IMR-90 (cell line): Measurements from ENCODE around the gene THRB. TPM values are rescaled to one million over a fixed set of nuclear protein-coding genes. Genes with fewer than 3 reads are reported as not detected.

Source experiments
- ATAC-seq: fragments of 200-7000 bp; cut with Tn5 transposase; 2 replicates; pipeline ENCODE4 v1.9.1; 2020; ENCODE audit warnings: low read depth, mild to moderate bottlenecking, moderate library complexity
- BruUV-seq: library from RNA; stranded (reverse); fragments of 400-500 nt; replicated peaks from 2 replicates; lab custom pipeline; 2021; lab: Mats Ljungman, UMichigan
- CTCF ChIA-PET: fragments of 300-600 bp; formaldehyde crosslinking; extraction: SDS; loops from one replicate; lab custom pipeline; 2021; ENCODE audit warnings: antibody characterized with exemption; lab: Yijun Ruan, JAX
- POLR2A ChIA-PET: fragments of 300-600 bp; sonication (Branson Sonifier 250); formaldehyde crosslinking; loops from one replicate; lab custom pipeline; 2022; ENCODE audit warnings: antibody characterized with exemption; ENCODE audit not compliant: unreplicated experiment; lab: Charles Lee
- DNase-seq: peaks from one replicate; pipeline ENCODE4 v3.0.0; 2013
- H2AFZ ChIP-seq: replicated peaks from 2 replicates; pipeline ENCODE3; 2013; ENCODE audit warnings: low read length, mild to moderate bottlenecking; ENCODE audit not compliant: poor library complexity
- H2AK5ac ChIP-seq: 2 replicates; pipeline ENCODE4 v1.6.1; 2013; ENCODE audit warnings: low read depth, low read length, inconsistent platforms
- H2AK9ac ChIP-seq: replicated peaks from 2 replicates; pipeline ENCODE3; 2013; ENCODE audit warnings: mild to moderate bottlenecking, low read depth, low read length, moderate library complexity; ENCODE audit not compliant: poor library complexity
- H2BK120ac ChIP-seq: 2 replicates; pipeline ENCODE4 v1.6.1; 2013; ENCODE audit warnings: low read depth, low read length, inconsistent platforms
- H2BK15ac ChIP-seq: 3 replicates; pipeline ENCODE4 v1.6.1; 2013; ENCODE audit warnings: low read depth, low read length, inconsistent platforms
- H2BK20ac ChIP-seq: 2 replicates; pipeline ENCODE4 v1.6.1; 2013; ENCODE audit warnings: low read depth, mild to moderate bottlenecking, inconsistent platforms, low read length, moderate library complexity
- H2BK5ac ChIP-seq: 2 replicates; pipeline ENCODE4 v1.6.1; 2013; ENCODE audit warnings: mild to moderate bottlenecking, low read depth, low read length, inconsistent platforms; ENCODE audit not compliant: poor library complexity, severe bottlenecking
- H3K14ac ChIP-seq: replicated peaks from 2 replicates; pipeline ENCODE4 v1.6.1; 2013; ENCODE audit warnings: low read depth, low read length, inconsistent platforms
- H3K18ac ChIP-seq: 2 replicates; pipeline ENCODE4 v1.6.1; 2013; ENCODE audit warnings: low read depth, low read length, control low read depth
- H3K23ac ChIP-seq: 2 replicates; pipeline ENCODE4 v1.6.1; 2013; ENCODE audit warnings: low read depth, low read length, inconsistent platforms
- H3K27ac ChIP-seq: 2 replicates; pipeline ENCODE4 v1.5.1; 2013; ENCODE audit warnings: mild to moderate bottlenecking, control low read depth, low read length; ENCODE audit not compliant: insufficient read depth
- H3K27me3 ChIP-seq: 2 replicates; pipeline ENCODE4 v1.6.1; 2013; ENCODE audit warnings: low read length; ENCODE audit not compliant: control insufficient read depth, insufficient read depth
- H3K36me3 ChIP-seq: 2 replicates; pipeline ENCODE4 v1.6.1; 2013; ENCODE audit warnings: low read length, mixed read lengths; ENCODE audit not compliant: control insufficient read depth, insufficient read depth
- H3K4ac ChIP-seq: 2 replicates; pipeline ENCODE4 v1.6.1; 2013; ENCODE audit warnings: low read depth, low read length, inconsistent platforms
- H3K4me1 ChIP-seq: 2 replicates; pipeline ENCODE4 v1.6.1; 2013; ENCODE audit warnings: low read length, mixed read lengths; ENCODE audit not compliant: control insufficient read depth, insufficient read depth
- H3K4me2 ChIP-seq: 2 replicates; pipeline ENCODE4 v1.6.1; 2013; ENCODE audit warnings: low read depth, mild to moderate bottlenecking, control low read depth, low read length, moderate library complexity
- H3K4me3 ChIP-seq: 2 replicates; pipeline ENCODE4 v1.5.1; 2013; ENCODE audit warnings: low read depth, mild to moderate bottlenecking, control low read depth, low read length, moderate library complexity; ENCODE audit not compliant: insufficient read depth
- H3K56ac ChIP-seq: 2 replicates; pipeline ENCODE4 v1.6.1; 2013; ENCODE audit warnings: low read length, inconsistent platforms; ENCODE audit not compliant: insufficient read depth; ENCODE audit errors: extremely low read depth
- H3K79me1 ChIP-seq, 2 experiments: 2 replicates each; pipeline ENCODE4 v1.6.1; 2013; ENCODE audit warnings: low read length in 2 of 2, inconsistent platforms in 1 of 2, low read depth in 1 of 2
- H3K9ac ChIP-seq: 2 replicates; pipeline ENCODE4 v1.6.1; 2013; ENCODE audit warnings: low read depth, low read length, control low read depth
- H3K9me1 ChIP-seq: 2 replicates; pipeline ENCODE4 v1.6.1; 2013; ENCODE audit warnings: low read length, inconsistent platforms; ENCODE audit not compliant: insufficient read depth
- H3K9me3 ChIP-seq: 2 replicates; pipeline ENCODE4 v1.6.1; 2013; ENCODE audit warnings: low read length; ENCODE audit not compliant: control insufficient read depth, insufficient read depth
- H4K20me1 ChIP-seq: 2 replicates; pipeline ENCODE4 v1.6.1; 2013; ENCODE audit warnings: low read length, inconsistent platforms; ENCODE audit not compliant: insufficient read depth
- H4K5ac ChIP-seq: 2 replicates; pipeline ENCODE4 v1.6.1; 2013; ENCODE audit warnings: mild to moderate bottlenecking, low read depth, low read length, control low read depth
- H4K8ac ChIP-seq, 2 experiments: 2 replicates each; pipeline ENCODE4 v1.6.1; 2013; ENCODE audit warnings: low read depth in 2 of 2, low read length in 2 of 2, control low read depth in 1 of 2, inconsistent platforms in 1 of 2
- H4K91ac ChIP-seq: 2 replicates; pipeline ENCODE4 v1.6.1; 2013; ENCODE audit warnings: low read depth, low read length, inconsistent platforms; ENCODE audit not compliant: insufficient read depth
- BHLHE40 ChIP-seq: fragments of 150-350 bp; IDR thresholded peaks from 2 replicates; pipeline ENCODE4 v1.6.1; 2016; ENCODE audit warnings: mild to moderate bottlenecking, low read depth, low read length
- CHD1 ChIP-seq: IDR thresholded peaks from 2 replicates; pipeline ENCODE4 v1.6.1; 2012; ENCODE audit warnings: low read depth, low read length, improper control_type of control experiment
- CTCF ChIP-seq: conservative IDR thresholded peaks from 2 replicates; pipeline ENCODE4 v1.5.1; 2012; ENCODE audit warnings: mild to moderate bottlenecking, low read depth, low read length, improper control_type of control experiment
- ELK1 ChIP-seq: fragments of 150-350 bp; IDR thresholded peaks from 2 replicates; pipeline ENCODE4 v1.6.1; 2016; ENCODE audit warnings: low read depth, mild to moderate bottlenecking, low read length, moderate library complexity, borderline replicate concordance
- MAFK ChIP-seq: IDR thresholded peaks from 2 replicates; pipeline ENCODE4 v1.6.1; 2012; ENCODE audit warnings: low read depth, low read length, improper control_type of control experiment
- MAZ ChIP-seq: IDR thresholded peaks from 2 replicates; pipeline ENCODE4 v1.6.1; 2012; ENCODE audit warnings: low read depth, mild to moderate bottlenecking, low read length, improper control_type of control experiment, moderate library complexity, borderline replicate concordance
- MXI1 ChIP-seq: IDR thresholded peaks from 2 replicates; pipeline ENCODE4 v1.6.1; 2012; ENCODE audit warnings: low read depth, mild to moderate bottlenecking, low read length, moderate library complexity, borderline replicate concordance
- NFE2L2 ChIP-seq: fragments of 150-350 bp; IDR thresholded peaks from 2 replicates; pipeline ENCODE4 v1.6.1; 2016; ENCODE audit warnings: low read depth, mild to moderate bottlenecking, low read length
- RAD21 ChIP-seq: IDR thresholded peaks from 2 replicates; pipeline ENCODE4 v1.6.1; 2012; ENCODE audit warnings: low read length, improper control_type of control experiment
- RFX5 ChIP-seq: IDR thresholded peaks from 2 replicates; pipeline ENCODE4 v1.8.0; 2012; ENCODE audit warnings: low read depth, mild to moderate bottlenecking, low read length, moderate library complexity
- SMC3 ChIP-seq: fragments of 150-350 bp; IDR thresholded peaks from 2 replicates; pipeline ENCODE4 v1.6.1; 2016; ENCODE audit warnings: low read depth, mild to moderate bottlenecking, antibody characterized with exemption, low read length, moderate library complexity
- USF2 ChIP-seq: fragments of 150-350 bp; IDR thresholded peaks from 2 replicates; pipeline ENCODE4 v1.6.1; 2017; ENCODE audit warnings: mild to moderate bottlenecking, antibody characterized with exemption, low read length, low read depth
- WGBS, 2 experiments: methylation state at CpG; one replicate each; pipeline versions ENCODE4 v1.1.5 to v1.1.7; 2013; ENCODE audit warnings: missing lambda C conversion rate in 2 of 2; ENCODE audit not compliant: insufficient read length in 1 of 2; ENCODE audit errors: extremely low coverage in 2 of 2; 5-methylcytosine and 5-hydroxymethylcytosine counted together
- dilution Hi-C: fragments of 300-500 bp; cut with HindIII; formaldehyde crosslinking; loops from one replicate; pipeline ENCODE4 v1.14.3; 2018; ENCODE audit warnings: low sequenced_read_pairs; ENCODE audit not compliant: unreplicated experiment
- in situ Hi-C: fragments of 300-500 bp; cut with MboI; formaldehyde crosslinking; loops from 3 replicates; pipeline ENCODE4 v1.14.3; 2019; ENCODE audit warnings: low sequenced_read_pairs, inconsistent platforms, mixed read lengths
- intact Hi-C: fragments of 100-400 bp; cut with micrococcal nuclease; formaldehyde crosslinking; loops from 2 replicates; pipeline ENCODE4 v1.10.0; 2022
- polyA plus RNA-seq, 3 experiments: library from polyadenylated mRNA; depleted of rRNA; stranded (reverse); fragments of >200 nt; gene quantifications; 2 replicates each; pipeline ENCODE4 v1.2.3, GENCODE V29; 2012; ENCODE audit warnings: low replicate concordance in 1 of 3
- total RNA-seq: library from RNA; depleted of rRNA; stranded (reverse); fragments of >200 nt; gene quantifications from 2 replicates; pipeline ENCODE4 v1.2.3, GENCODE V29; 2012

Gene THRB
- total and polyA plus RNA-seq, 2 of the 4 experiments (the other 2 are of a cell fraction): under 0.01 TPM; not detected in 1

GRCh38 chr3:24435584-24435983 is 59.1 kb downstream of the THRB start:
- Histone ChIP-seq H3K27ac (no peak overlapping the region), H3K36me3 (no peaks in the 10 kb centered on the region), H2BK120ac (no peak overlapping the region), H3K4ac (no peak overlapping the region), H4K91ac (no peak overlapping the region), H3K4me1 (no peaks in the 10 kb centered on the region), H2BK5ac (no peak overlapping the region), H3K56ac (no peak overlapping the region), H3K4me3 (no peak overlapping the region), H3K27me3 (no peaks in the 10 kb centered on the region), H3K18ac (no peak overlapping the region), H2AK9ac (no peak overlapping the region), H4K5ac (no peak overlapping the region), H4K8ac (no peak overlapping the region), H3K9ac (no peak overlapping the region), H2AK5ac (no peak overlapping the region), H2BK15ac (no peak overlapping the region), H3K9me1 (no peaks in the 10 kb centered on the region), H2AFZ (no peak overlapping the region), H3K23ac (no peak overlapping the region), H3K79me1 (no peaks in the 10 kb centered on the region), H3K4me2 (no peak overlapping the region), H3K9me3 (no peaks in the 10 kb centered on the region), H3K14ac (no peak overlapping the region), H4K20me1 (no peaks in the 10 kb centered on the region), H2BK20ac (no peak overlapping the region)
- no TSS peak for BruUV-seq
- ATAC-seq (no peak), DNase-seq (no peak)
- ChIA-PET CTCF (no interaction called here), POLR2A (no interaction called here)
- TF ChIP-seq BHLHE40: no peak
- TF ChIP-seq RFX5: no peak
- TF ChIP-seq USF2: no peak
- TF ChIP-seq MAFK: no peak
- TF ChIP-seq NFE2L2: no peak
- no peak for TF ChIP-seq CTCF
- no peak for TF ChIP-seq SMC3
- no peak for TF ChIP-seq ELK1
- no peak for TF ChIP-seq MAZ
- no peak for TF ChIP-seq MXI1
- no peak for TF ChIP-seq RAD21
- TF ChIP-seq CHD1: no peak
- WGBS, 2 experiments: 100% methylated on average over 1 of the region's 5 CpGs; no CpG with 5 or more reads in 1 of the 2 experiments
- in situ Hi-C loops (no loop called here), dilution Hi-C loops (no loop called here), intact Hi-C loops (no loop called here)
